ENCODE data around the gene SCAF1. TPM values are rescaled to one million over a fixed set of nuclear protein-coding genes. Genes with fewer than 3 reads are reported as not detected.

Gene SCAF1
- total RNA-seq, 1 donor from 2014 or later = 59.4 TPM

DNA sequence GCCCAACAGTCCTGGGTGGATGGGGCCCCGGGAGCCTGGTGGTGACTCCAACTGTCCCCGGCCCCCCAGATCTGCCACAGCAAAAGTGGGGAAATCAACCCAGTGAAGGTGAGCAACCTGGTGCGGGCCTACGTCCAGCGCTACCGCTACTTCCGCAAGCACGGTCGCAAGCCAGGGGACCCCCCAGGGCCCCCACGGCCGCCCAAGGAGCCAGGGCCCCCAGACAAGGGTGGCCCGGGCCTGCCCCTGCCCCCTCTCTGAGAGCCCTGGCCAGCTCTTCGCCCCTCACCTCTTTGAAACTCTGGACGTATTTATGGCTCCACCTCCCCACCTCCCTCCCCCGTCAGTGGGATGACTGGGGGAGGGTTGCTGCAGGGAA lies 16.1 kb downstream of the SCAF1 start:
- DNase-seq = no peak
- no peak for TF ChIP-seq CTCF (IDR thresholded peaks at IDR 0.05)
- intact Hi-C loops (cut with DNase I) = no loop called here

DNA sequence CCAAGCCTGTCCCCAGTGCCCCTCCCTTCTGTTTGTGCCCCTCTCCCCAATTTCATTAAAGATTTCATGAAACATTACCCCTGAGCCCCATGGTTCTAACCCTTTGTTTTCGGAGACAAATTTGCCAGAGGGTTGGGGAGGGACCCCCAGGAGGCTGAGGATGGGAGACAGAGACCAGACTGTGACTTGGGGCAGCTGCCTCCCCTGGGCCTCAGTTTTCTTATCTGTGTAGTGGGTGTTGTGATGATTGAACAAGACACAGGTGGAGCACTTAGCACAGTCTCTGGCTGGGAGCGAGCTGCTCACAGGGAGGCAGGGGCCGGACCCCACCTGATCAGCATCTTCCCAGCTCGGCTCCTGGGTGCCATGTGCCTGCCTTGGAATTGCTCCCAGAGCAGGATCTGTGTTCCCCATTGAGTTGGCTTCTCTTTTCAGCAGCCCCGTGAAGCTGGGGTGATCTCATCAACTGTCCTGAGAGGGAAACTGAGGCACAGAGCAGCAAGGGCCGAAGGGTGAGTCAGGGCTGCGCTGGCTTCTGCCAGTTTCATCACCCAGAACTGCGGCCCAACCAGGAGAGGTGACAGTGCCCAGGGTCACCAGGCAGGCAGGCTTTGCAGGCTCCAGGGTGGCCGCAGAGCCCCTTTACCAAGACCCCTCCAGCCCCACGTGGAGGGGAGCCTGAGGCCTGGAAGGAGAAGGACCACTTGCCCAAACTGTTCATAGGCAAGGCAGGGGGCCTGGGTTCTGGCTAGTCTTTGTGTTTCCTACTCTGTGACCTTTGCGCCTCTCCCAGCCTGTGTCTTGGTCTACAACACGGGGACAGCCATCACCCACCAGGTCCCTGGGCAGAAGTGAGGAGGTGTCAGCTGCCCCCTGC lies 16.8 kb downstream of the SCAF1 start:
- Histone ChIP-seq H3K27ac (no peak overlapping the region), H3K4me3 (no peak overlapping the region), H3K36me3 (peaks cover 94% of the 10 kb centered on the region), H3K9me3 (no peaks in the 10 kb centered on the region), H3K27me3 (ENCODE audit: low read depth) (no peaks in the 10 kb centered on the region), H3K4me1 (peaks cover 8% of the 10 kb centered on the region)
- intact Hi-C loops (cut with DNase I) = no loop called here
- no peak for DNase-seq
- TF ChIP-seq CTCF (IDR thresholded peaks at IDR 0.05) = no peak
- ATAC-seq = no peak

More for the DNA sequence above, 16.1 kb downstream of the SCAF1 start:
- H3K4me1 ChIP-seq = peaks cover 2% of the 10 kb centered on the region
- H3K36me3 ChIP-seq = peaks cover 100% of the 10 kb centered on the region
- no peak overlapping the region for H3K4me3 ChIP-seq
- H3K27me3 ChIP-seq (ENCODE audit: low read depth) = no peaks in the 10 kb centered on the region
- H3K27ac ChIP-seq = no peak overlapping the region
- H3K9me3 ChIP-seq = no peaks in the 10 kb centered on the region
- ATAC-seq = no peak

- DNase-seq = no peak
- Histone ChIP-seq H3K27ac (no peak overlapping the region), H3K4me1 (peaks cover 12% of the 10 kb centered on the region), H3K4me3 (no peak overlapping the region), H3K27me3 (ENCODE audit: low read depth) (no peaks in the 10 kb centered on the region), H3K36me3 (peaks cover 78% of the 10 kb centered on the region), H3K9me3 (no peaks in the 10 kb centered on the region)
- TF ChIP-seq CTCF (IDR thresholded peaks at IDR 0.05) = no peak
- intact Hi-C loops (cut with DNase I) = no loop called here
- no peak for ATAC-seq
Measured at GRCh38 chr19:49660338-49660961, 18.4 kb downstream of the SCAF1 start.

- no peak overlapping the region for H3K4me3 ChIP-seq
- peaks cover 23% of the 10 kb centered on the region for H3K4me1 ChIP-seq
- no peak for TF ChIP-seq CTCF (IDR thresholded peaks at IDR 0.05)
- no peaks in the 10 kb centered on the region for H3K27me3 ChIP-seq (ENCODE audit: low read depth)
- intact Hi-C loops (cut with DNase I) = no loop called here
- DNase-seq (no peak), ATAC-seq (no peak)
- peaks cover 62% of the 10 kb centered on the region for H3K36me3 ChIP-seq
- no peaks in the 10 kb centered on the region for H3K9me3 ChIP-seq
- H3K27ac ChIP-seq = no peak overlapping the region
Measured at GRCh38 chr19:49662011-49662410, 20.0 kb downstream of the SCAF1 start.

DNA sequence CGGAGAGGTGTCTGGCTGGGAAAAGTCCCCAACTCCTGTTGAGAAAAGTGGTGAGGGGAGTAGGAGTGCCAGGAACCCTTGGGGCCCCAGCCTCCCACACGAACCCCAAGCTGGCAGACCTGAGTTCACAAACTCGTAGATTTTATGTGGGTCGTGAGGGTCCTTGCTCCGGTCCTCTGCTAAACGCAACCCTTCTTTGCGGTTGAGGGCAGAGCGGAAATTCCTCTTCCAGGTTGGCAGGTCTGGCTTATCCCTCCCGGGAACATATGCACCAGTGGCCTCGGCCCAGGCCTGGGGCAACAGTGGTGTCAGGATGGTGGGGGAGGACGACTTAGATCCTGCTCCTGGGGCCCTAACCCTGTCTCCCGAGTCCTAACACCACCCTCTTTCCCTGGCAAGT lies 21.2 kb downstream of the SCAF1 start:
- peaks cover 23% of the 10 kb centered on the region for H3K4me1 ChIP-seq
- H3K27me3 ChIP-seq (ENCODE audit: low read depth) = no peaks in the 10 kb centered on the region
- TF ChIP-seq CTCF (IDR thresholded peaks at IDR 0.05) = no peak
- H3K4me3 ChIP-seq = no peak overlapping the region
- H3K9me3 ChIP-seq = no peaks in the 10 kb centered on the region
- intact Hi-C loops (cut with DNase I) = no loop called here
- H3K27ac ChIP-seq = no peak overlapping the region
- peaks cover 50% of the 10 kb centered on the region for H3K36me3 ChIP-seq
- DNase-seq (no peak), ATAC-seq (no peak)
